ENCODE measurements around the gene PICALM.

DNA sequence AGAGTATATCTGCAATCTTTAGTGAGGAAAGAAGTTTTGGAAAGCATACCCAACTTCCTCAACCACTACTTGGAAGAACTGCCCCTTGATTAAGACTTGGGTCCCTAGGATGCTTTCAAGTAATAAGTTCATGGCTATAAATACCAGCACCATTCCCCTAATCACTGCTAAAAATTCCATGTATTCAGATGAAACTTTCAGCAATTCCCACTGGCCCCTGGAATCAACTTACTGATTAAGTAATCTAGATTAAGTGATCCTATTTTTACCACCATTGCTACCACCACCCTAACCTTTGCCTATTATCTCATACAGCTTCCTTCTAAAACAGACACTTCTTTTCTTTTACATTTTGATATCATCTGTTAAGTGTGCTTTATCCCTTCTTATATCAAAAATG lies 10.5 kb downstream of the PICALM start:
- TF ChIP-seq EZH2phosphoT487 (IDR thresholded peaks at IDR 0.05; ENCODE audit: borderline replicate concordance): no peak
- TF ChIP-seq, protein P1, sequence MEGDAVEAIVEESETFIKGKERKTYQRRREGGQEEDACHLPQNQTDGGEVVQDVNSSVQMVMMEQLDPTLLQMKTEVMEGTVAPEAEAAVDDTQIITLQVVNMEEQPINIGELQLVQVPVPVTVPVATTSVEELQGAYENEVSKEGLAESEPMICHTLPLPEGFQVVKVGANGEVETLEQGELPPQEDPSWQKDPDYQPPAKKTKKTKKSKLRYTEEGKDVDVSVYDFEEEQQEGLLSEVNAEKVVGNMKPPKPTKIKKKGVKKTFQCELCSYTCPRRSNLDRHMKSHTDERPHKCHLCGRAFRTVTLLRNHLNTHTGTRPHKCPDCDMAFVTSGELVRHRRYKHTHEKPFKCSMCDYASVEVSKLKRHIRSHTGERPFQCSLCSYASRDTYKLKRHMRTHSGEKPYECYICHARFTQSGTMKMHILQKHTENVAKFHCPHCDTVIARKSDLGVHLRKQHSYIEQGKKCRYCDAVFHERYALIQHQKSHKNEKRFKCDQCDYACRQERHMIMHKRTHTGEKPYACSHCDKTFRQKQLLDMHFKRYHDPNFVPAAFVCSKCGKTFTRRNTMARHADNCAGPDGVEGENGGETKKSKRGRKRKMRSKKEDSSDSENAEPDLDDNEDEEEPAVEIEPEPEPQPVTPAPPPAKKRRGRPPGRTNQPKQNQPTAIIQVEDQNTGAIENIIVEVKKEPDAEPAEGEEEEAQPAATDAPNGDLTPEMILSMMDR (conservative IDR thresholded peaks at IDR 0.05; ENCODE audit: low read length): no peak

All from Loucy (cell line).